GM19240 (cell line): ENCODE measurements around the gene C2orf81.
A peak's percentile ranks its signal among the peaks of the same experiment; 100 is the strongest.
"Not testable (repeated sequence)": the region's sequence is repeated elsewhere in the genome, so short reads cannot be mapped to it uniquely, and the experiment has no call there.

Experiments
- DNase-seq: peaks from one replicate; pipeline ENCODE4 v3.0.0; 2011; ENCODE audit warnings: low spot score; ENCODE audit not compliant: insufficient read length

The C2orf81 gene

DNA sequence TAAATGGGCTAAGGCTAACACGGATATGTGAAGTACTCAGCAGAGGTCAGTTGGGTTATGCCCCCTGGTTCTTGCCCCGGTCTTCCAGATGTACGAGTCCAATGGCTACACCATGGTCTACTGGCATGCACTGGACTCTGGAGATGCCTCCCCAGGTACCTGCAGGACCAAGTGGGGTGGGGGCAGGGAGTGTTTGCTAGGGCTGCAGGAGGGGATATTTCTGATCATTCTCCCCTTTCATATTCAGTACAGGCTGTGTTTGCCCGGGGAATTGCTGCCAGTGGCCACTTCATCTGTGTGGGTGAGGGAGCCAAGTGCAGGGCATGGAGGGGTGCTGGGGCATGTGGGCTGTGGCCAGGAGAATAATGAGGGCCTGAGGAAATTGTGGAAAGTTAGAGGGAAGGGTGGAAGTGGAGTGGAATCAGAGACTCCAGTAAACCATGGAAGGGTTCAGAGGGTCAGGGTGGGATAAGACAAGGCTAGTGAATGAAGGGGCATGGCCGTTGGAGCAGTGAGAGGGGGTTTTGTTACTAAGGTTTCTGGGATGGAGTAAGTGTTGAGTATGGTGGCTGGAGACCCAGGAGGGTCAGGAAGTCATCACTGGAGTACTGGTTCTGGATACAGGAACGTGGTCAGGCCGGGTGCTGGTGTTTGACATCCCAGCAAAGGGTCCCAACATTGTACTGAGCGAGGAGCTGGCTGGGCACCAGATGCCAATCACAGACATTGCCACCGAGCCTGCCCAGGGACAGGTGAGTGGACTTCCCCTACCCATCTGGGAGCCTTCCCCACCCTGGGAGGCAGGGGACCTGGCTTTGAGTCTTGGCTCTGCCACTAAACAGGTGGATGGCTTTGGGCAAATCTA is 2.0 kb upstream of the C2orf81 start:
- DNase-seq, result no peak

DNA sequence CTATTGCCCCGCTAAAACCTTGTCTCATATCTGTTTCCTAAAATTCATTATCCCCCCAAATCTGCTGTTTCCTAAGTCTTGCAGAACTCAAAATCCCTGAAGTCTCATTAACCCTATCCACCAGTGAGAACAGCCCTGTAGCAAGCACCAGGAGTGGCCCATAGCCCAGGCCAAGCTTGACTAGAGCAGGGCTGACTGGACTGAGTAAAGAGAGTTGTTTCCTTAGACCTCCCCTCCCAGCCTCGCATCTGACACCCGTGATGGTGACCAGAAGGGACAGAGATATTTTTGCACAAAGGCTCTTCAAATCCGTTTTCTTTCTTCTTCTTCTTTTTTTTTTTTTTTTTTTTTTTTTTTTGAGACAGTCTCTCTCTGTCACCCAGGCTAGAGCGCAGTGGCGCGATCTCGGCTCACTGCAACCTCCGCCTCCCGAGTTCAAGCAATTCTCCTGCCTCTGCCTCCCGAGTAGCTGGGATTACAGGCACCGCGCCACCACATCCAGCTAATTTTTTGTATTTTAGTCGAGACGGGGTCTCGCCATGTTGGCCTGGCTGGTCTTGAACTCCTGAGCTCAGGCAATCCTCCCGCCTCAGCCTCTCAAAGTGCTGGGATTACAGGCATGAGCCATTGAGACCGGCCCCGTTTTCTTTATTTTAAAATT is 846 bp downstream of the C2orf81 start:
- not testable (repeated sequence) for DNase-seq

DNA sequence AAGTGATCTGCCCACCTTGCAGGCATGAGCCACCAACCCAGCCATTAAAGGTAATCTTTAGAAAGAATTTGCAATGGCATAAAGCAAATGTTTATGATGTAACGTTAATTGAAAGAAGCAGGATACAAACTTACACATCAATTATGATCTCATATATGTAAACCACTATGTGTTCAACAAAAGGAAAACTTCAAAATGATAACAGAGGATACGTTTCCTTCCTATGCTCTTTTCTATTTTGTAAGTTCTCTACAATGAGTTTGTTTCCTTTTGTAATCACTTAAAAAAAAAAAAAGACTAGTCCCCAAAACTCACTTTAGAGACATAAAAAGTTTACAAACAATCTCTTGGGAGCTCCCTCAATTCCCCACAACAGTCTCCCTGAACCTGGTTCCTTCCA is 1.4 kb downstream of the C2orf81 start:
- DNase-seq, result no peak

DNA sequence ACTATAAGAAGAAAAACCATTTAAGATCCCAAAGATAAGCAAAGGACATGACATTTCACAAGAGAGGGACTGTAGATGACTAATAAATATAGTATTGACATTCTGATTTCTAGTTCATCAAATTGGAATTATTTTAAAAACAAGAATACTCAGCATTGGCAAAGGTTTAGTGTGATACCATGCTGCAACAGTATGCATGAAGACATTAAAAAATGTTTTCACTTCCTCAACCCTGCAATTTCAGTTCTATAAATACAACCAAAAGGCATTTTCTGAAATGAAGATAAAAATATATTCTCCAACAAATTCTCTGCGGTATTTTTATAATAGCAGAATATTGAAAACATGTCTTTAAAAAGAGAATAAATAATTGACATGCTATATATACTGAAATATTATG is 2.1 kb downstream of the C2orf81 start:
- no peak for DNase-seq

DNA sequence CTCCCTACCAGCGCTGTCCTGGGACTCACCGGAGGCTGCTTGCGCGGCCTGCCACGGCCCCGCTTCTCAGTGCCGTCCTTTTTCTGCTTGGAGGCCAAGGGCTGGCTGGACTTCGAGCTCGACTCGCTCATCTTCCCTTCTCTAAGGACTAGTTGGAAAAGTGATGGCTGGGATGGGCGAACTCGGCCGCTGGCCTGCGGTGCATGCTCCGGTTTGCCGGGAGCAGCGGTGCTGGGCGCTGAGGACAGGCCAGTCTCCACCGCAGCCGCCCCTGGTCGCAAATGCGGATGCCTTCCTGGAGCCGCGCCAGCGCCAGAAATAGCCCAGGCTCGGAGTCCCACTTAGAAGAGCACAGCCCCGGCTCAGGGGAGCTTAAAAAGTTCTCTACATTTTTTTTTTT is 3.1 kb downstream of the C2orf81 start:
- DNase-seq, result no peak

DNA sequence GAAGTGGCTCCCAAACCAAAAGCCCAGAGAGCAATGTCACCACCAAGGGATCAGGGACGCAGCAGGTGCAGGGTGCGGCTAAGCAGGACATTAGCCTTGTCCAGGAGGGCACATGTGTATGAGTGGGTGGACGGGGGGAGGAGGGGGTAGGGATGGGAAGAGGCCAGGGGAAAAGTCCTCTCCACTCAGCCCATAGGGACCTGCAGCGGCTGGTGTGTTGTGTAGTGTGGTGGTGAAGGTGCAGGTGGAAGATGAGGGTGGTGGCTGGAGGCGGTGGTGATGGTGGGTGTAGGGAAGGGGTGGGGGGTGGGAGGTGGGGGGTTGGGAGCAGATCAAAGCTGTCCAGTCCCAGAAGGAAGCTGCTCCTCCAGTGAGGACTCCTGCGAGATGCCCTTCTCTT is 3.7 kb downstream of the C2orf81 start:
- no peak for DNase-seq

DNA sequence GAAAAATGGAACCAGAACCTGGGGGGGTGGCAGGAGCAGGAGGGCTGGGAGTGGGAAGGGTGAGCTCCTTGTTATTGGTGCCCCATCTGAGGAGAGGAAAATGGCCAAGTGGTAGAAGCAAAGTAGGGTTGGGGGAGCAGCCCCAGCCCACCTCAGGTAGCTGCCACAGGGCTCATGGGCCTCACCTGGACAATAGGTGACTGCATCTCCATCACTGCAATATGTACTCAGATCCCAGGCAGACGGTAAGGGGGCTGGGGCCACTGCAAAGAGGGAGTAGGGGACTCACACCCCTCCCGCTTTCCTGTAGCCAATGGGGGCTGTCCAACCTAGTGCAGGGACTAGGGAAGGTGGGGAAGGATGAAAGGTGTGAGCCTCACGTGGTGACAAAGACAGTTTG is 4.2 kb downstream of the C2orf81 start:
- no peak for DNase-seq

DNA sequence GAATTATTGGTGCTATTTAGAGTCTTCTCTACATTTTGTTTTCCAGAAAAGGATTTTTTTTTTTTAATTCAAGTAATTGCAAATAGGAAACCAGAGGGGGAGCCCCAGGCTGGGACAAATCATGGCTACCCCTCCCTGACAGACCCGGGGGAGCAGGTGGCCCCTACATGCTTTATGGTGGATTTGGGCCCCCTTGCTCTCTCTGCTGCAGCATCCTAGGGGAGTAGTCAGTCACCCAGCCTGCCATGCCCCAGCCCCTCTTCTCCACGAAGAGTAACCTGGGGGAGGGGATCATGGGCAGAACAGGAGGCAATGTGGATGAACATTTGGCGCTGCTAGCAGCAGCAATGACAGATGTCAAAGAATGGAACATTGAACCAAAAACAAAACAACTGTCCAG is 4.6 kb downstream of the C2orf81 start:
- no peak for DNase-seq

DNA sequence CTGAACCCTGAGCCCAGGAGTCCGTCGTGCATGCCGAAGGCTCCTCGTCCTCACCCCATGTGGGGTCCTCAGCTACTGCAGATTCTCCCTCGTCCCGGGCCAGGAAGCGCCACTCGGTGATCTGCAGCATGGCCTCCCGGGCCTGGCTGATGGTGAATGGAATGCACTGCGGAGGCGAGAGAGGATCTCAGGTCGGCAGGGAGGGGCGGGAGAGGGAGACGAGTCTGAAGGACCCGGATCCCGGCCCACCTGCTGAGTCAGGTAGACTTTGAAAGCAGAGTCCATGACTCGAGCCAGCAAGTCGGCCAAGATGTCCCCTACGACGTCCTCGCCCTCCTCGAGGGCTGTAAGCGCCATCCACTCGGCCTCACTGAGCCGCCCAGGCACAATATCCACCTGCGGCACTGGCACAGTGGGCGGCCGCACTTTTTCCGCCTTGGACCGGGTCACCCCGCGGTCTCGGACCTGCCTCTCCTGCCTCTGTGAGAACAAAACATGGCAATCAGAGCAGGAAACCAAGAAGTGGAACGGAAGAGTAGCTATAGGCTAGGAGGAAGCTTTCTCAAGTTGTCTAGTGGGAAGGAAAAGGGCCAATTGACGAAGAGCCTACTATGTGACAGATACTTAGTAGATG is 5.5 kb downstream of the C2orf81 start:
- no peak for DNase-seq

DNA sequence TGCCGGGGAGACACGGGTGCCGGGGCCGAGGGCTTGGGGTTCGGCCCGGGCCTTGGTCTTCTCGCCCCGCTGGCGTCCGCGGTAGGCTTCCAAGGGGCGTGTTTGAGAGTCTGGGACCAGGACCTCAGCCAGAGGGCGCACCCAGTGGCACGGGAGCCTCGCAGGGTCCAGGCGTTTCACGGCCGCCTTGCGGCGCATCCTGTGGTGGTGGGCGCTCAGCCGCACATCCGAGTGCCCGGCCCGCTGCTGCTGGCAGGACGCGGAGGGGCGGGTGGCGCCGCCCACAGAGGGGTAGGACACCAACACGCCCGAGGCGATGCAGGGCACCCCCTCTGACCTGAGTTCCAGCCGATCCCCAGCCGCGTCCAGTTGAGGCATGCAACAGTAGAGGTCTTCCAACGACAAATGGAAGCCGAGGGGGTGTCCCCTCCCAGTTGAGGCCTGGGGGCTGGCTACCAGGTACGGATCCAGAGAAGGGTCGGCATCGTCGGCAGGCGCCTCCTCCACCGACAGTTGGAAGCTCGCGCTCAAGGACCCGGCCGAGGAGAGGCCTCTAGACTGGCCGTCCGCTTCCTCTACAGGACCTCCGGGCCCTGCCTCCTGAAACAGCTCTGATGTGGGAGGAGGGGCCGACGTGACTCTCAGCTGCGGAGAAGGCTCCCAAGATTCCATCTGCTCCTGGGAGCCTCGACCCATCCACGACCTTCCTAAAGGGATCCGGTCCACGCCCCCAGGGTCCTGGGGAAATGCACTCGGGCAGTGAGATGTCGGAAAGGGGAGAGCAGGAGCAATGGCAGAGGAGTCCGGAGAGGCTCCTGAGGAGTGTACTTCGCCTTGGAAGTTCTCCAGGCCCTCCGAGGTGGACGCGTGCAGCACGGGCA is 6.3 kb downstream of the C2orf81 start:
- no peak for DNase-seq

DNA sequence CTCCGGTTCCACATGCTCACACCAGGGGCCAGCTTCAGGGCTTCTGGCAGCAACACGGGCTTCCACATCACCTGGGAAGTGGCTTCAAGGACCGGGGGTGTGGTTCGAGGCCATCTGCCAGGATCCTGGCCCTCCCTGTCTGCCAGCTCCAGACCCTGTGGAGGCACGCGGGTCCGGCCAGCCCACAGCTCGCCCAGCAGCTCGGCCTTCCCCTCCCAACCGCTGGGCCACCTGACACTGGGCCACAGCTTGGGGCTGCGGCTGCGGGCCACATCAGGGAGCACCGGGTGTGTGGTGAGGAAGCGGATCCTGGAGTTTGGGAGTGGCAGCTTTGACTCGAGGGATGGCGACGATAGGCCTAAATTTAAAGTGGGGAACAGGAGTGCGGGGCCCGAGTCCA is 7.0 kb downstream of the C2orf81 start:
- no peak for DNase-seq

DNA sequence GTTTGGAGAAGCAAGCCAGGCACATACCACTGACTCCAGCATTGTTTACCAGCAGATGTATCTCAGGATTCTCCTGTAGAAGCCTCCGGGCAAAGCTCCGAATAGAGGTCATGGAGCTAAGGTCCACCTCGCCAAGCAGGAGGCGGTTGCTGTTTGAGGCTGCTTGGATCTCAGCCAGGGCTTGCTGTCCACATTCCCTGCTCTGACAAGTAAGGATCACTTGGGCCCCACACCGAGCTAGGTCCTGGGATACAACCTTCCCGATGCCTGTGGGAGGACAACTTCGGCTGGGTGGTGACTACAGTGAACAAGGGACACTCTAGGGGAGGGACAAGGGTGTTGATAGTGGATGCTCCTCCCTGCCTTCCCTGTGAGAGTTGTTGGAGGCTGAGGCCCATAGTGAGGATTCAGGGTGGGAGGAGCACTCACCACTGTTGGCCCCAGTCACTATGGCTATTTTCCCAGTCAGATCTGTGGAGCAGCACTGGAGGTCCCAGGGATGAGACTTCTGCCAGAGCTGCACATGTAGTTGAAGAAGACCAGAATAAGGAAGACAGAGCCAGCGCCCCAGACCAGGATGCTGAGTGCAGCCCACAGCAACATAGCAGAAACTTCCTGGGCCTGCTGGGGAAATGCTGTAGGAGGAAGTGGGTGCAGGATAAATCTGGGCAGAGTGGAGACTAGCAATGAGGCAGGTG is 8.3 kb downstream of the C2orf81 start:
- no peak for DNase-seq

DNA sequence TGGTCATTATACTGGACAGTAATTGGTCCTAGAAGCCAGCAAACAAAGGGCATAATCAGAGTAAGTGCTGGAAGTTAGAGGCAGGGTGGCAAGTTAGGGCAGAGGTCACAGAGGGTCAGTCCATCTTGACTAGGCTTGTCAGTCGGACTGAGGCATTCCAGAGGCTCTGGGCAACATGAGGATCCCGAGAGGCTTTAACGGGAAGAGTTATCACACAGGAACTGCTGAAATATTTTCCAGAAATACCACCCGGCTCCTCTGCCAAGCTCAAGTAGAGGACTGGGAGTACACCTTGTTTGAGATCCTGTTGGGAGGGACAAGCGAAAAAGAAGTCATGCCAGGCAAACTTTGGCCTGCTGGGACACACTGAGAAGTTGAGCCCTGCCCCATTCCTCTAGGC is 13.7 kb downstream of the C2orf81 start:
- DNase-seq, result no peak

DNA sequence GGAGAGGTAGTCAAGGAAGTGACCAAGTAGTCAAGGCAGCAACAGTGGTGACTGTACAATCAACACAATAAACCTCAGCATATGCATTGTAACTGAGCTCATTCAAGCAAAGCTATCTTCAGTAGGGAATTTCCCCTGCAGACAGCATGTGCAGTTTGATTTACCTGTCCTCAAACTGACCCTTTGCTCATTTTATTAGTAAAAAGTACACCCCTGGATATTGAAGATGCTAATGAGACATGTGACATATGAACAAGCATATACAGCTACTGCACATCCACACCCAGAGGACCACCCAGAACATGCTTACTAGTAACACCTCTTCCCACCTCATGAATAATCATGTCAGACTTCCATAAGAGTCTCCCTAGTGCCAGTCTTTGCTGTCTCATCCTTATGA is 15.4 kb downstream of the C2orf81 start:
- no peak for DNase-seq

DNA sequence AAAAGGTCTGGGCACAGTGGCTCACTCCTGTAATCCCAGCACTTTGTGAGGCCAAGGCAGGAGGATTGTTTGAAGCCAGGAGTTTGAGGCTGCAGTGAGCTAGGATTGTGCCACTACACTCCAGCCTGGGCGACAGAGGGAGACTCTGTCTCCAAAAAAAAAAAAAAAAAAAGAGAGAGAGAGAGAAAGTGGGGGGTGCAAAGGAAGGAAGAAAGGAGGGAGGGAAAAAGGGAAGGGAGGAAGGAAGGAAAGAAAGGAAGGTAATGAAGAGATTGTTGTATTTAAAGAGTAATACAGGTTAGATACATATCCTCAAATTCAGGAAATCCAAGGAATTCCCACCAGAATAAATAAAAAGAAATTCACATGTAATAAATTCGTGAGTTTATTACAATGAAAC is 19.5 kb downstream of the C2orf81 start:
- DNase-seq, result no peak

DNA sequence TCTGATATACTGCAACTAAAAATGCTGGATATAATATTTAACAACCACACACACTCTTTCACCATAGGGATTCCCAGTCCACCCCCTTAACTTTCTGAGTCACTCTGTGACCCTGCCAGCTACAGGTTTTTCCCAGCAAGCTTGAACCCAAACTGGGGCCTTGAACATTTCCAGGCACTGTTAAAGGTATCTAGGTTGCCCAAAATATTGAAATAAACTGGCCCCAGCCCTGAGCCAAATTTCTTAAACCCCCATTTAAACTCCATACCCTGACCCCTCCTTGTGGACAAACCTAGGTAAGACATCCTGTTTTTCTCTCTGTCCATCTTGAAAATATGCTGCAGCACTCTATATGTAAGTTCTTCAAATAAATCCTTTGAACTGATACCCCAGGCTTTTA is 21.6 kb downstream of the C2orf81 start:
- no peak for DNase-seq

DNA sequence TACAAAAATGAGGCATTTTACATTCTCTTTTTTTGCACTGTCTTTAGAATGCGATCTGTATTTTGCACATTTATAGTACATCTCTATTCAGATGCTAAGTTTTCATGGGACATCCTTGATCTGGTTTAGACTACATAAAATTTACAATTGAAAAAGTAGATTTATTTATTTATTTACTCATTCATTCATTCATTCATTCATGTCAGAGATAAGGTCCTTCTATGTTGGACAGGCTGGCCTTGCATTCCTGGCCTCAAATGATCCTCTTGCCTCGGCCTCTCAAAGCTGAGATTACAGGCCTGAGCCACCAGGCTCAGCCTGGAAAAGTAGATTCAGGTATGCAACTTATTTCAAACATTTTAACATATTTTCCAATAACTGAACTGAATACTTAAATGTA is 25.3 kb downstream of the C2orf81 start:
- DNase-seq, result no peak

DNA sequence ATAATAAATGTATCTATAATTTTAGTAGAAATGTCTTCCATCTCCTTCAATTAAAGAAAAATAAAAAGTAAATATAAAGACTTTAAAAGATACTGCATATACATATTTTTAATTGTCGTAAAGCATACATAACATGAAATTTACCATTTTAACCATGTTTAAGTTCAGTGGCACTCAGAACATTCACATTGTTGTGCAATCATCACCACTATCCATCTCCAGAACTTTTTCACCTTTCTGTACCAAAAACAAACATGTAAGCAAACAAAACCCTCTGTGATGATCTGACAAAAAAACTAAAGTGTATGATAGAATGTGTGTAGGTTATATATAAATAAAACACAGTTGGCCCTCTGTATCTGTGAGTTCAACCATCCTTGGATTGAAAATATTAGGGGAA is 27.9 kb downstream of the C2orf81 start:
- DNase-seq, result no peak

DNA sequence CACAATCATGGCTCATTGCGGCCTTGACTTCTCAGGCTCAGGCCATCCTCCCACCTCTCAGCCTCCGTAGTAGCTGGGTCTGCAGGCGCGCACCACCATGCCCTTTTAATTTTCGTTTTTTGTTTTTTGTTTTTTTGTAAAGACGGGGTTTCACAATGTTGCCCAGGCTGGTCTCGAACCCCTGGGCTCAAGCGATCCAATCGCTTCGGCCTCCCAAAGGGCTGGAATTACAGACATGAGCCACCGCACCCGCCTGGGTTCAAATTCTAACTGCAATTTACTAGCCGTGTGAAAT is 29.0 kb downstream of the C2orf81 start:
- DNase-seq, result no peak

DNA sequence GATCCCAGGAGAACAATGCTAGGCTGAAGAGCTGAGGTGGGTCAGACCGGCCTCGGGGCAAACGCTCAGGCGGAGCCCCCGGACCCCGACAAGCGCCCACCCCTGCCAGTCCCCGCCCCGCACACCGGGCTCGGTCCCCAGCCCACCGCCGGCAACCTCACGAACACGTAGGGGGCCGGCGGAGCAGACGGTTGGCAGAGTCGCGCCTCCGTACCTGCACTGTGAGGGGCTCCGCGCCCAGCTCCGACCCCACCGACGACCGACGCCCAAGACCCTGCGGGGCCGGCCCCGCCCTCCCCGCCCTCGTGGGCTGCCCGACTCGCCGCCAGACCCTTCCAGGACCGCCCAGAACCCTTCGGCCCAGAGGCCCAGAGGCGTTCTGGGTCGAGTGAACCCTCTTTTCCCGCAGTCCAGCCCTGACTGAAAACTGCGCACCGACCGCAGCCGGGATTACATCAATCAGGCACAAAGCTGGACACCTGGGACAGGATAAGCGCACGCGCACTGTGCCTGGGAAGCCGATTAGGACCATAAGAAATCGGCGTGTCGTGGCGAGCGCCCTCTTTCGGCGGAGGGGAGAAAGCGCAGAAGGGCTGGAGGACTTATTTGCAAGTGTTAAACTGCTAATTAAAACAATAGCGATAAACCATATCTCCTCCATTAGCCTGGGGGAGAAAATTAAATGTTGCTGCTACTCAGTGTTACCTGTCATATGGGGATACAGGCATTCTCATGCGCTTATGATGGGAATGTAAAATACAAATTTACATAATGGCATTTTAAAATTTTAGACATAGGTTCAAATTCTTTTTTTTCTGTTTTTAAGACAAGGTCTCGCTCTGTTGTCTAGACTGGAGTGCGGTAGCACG is 29.6 kb downstream of the C2orf81 start:
- DNase-seq, result peak; percentile 69
